GM18507 (cell line): ENCODE results near the gene C2orf42.
"Not testable (repeated sequence)": the region's sequence is repeated elsewhere in the genome, so short reads cannot be mapped to it uniquely, and the experiment has no call there.

Experiments
- DNase-seq: peaks from one replicate; pipeline ENCODE4 v3.0.0; 2011; ENCODE audit warnings: low read depth; ENCODE audit not compliant: insufficient read length; ENCODE audit errors: extremely low spot score
- FAIRE-seq: peaks from 2 replicates; lab custom pipeline; 2011; peaks lifted over from hg19 to GRCh38; lab: Jason Lieb, UNC

Gene C2orf42

GRCh38 chr2:70190418-70191243 lies at the start of gene C2orf42:
C2orf42 (minus strand) TSS chr2:70191019; CDS start chr2:70181985, 9,034 bp downstream.
- peak; percentile 97 for FAIRE-seq
- peak; percentile 94 for DNase-seq

- FAIRE-seq = no peak
- no peak for DNase-seq
Observed at GRCh38 chr2:70240599-70240998, 49.8 kb upstream of the C2orf42 start.

GRCh38 chr2:70233926-70234325 lies 43.1 kb upstream of the C2orf42 start:
- FAIRE-seq = no peak
- DNase-seq = no peak

- FAIRE-seq = no peak
- no peak for DNase-seq
Observed at GRCh38 chr2:70226781-70227180, 36.0 kb upstream of the C2orf42 start.

GRCh38 chr2:70223305-70223704 lies 32.5 kb upstream of the C2orf42 start:
- FAIRE-seq, DNase-seq: not testable (repeated sequence)

- no peak for FAIRE-seq
- DNase-seq = no peak
Observed at GRCh38 chr2:70214953-70215549, 24.2 kb upstream of the C2orf42 start.

GRCh38 chr2:70214365-70214764 lies 23.5 kb upstream of the C2orf42 start:
- FAIRE-seq (no peak), DNase-seq (no peak)

GRCh38 chr2:70212298-70212932 lies 21.6 kb upstream of the C2orf42 start:
- DNase-seq = no peak
- no peak for FAIRE-seq

- FAIRE-seq (no peak), DNase-seq (no peak)
Observed at GRCh38 chr2:70211595-70211994, 20.8 kb upstream of the C2orf42 start.

GRCh38 chr2:70204452-70204851 lies 13.6 kb upstream of the C2orf42 start:
- DNase-seq = no peak
- no peak for FAIRE-seq

- DNase-seq (no peak), FAIRE-seq (no peak)
Observed at GRCh38 chr2:70203086-70203485, 12.3 kb upstream of the C2orf42 start.

GRCh38 chr2:70202236-70202806 lies 11.5 kb upstream of the C2orf42 start:
- FAIRE-seq (no peak), DNase-seq (no peak)

- DNase-seq = no peak
- no peak for FAIRE-seq
Observed at GRCh38 chr2:70201831-70202230, 11.0 kb upstream of the C2orf42 start.

GRCh38 chr2:70201225-70201768 lies 10.5 kb upstream of the C2orf42 start:
- FAIRE-seq (no peak), DNase-seq (no peak)

- FAIRE-seq (no peak), DNase-seq (no peak)
Observed at GRCh38 chr2:70199320-70199864, 8.6 kb upstream of the C2orf42 start.

- no peak for DNase-seq
- no peak for FAIRE-seq
Observed at GRCh38 chr2:70192516-70192915, 1.7 kb upstream of the C2orf42 start.

GRCh38 chr2:70191244-70191735 lies 471 bp upstream of the C2orf42 start:
- FAIRE-seq = no peak
- DNase-seq = no peak

- FAIRE-seq = no peak
- DNase-seq = no peak
Observed at GRCh38 chr2:70188460-70188859, 2.4 kb downstream of the C2orf42 start.

- not testable (repeated sequence) for FAIRE-seq
Observed at GRCh38 chr2:70187170-70187569, 3.6 kb downstream of the C2orf42 start.

GRCh38 chr2:70182689-70183088 lies 8.1 kb downstream of the C2orf42 start:
- DNase-seq (no peak), FAIRE-seq (no peak)

More at GRCh38 chr2:70187170-70187569, 3.6 kb downstream of the C2orf42 start:
- not testable (repeated sequence) for DNase-seq
